Immature natural killer cell (primary cell): ENCODE measurements around the gene RFC3. TPM values are rescaled to one million over a fixed set of nuclear protein-coding genes. Genes with fewer than 3 reads are reported as not detected.
"Not testable (repeated sequence)": the region's sequence is repeated elsewhere in the genome, so short reads cannot be mapped to it uniquely, and the experiment has no call there.

Source experiments
- DNase-seq, 3 donors: peaks; one replicate each; pipeline ENCODE4 v3.0.0; 2022; ENCODE audit warnings: mixed read lengths in 1 of 3
- H3K27ac Mint-ChIP-seq, 6 donors: one replicate each; pipeline ENCODE4 v1.8.0; 2020; ENCODE audit warnings: mixed read lengths in 6 of 6, mild to moderate bottlenecking in 5 of 6, inconsistent platforms in 4 of 6, moderate library complexity in 3 of 6
- H3K27me3 Mint-ChIP-seq, 3 donors: one replicate each; pipeline ENCODE4 v1.8.0; 2020 to 2021; ENCODE audit warnings: low read depth in 3 of 3, mild to moderate bottlenecking in 3 of 3, mixed read lengths in 3 of 3, moderate library complexity in 3 of 3, inconsistent platforms in 1 of 3
- H3K36me3 Mint-ChIP-seq, 3 donors: one replicate each; pipeline ENCODE4 v1.8.0; 2020; ENCODE audit warnings: mixed read lengths in 3 of 3, inconsistent platforms in 2 of 3, mild to moderate bottlenecking in 2 of 3
- H3K4me1 Mint-ChIP-seq, 2 donors: one replicate each; pipeline ENCODE4 v1.8.0; 2020; ENCODE audit warnings: inconsistent platforms in 2 of 2, mild to moderate bottlenecking in 2 of 2, mixed read lengths in 2 of 2, moderate library complexity in 1 of 2
- H3K4me3 Mint-ChIP-seq, 5 donors: one replicate each; pipeline ENCODE4 v1.8.0; 2020; ENCODE audit warnings: mild to moderate bottlenecking in 5 of 5, mixed read lengths in 5 of 5, inconsistent platforms in 3 of 5, moderate library complexity in 3 of 5
- H3K9me3 Mint-ChIP-seq, 6 donors: one replicate each; pipeline ENCODE4 v1.8.0; 2020; ENCODE audit warnings: mild to moderate bottlenecking in 6 of 6, mixed read lengths in 6 of 6, inconsistent platforms in 4 of 6, moderate library complexity in 3 of 6
- polyA plus RNA-seq, 3 donors: library from polyadenylated mRNA; unstranded; fragments of 300-500 nt; fragmentation: Illumina TruSeq; gene quantifications; one replicate each; pipeline ENCODE4 v1.2.3, GENCODE V29; 2021

The RFC3 gene, protein sequence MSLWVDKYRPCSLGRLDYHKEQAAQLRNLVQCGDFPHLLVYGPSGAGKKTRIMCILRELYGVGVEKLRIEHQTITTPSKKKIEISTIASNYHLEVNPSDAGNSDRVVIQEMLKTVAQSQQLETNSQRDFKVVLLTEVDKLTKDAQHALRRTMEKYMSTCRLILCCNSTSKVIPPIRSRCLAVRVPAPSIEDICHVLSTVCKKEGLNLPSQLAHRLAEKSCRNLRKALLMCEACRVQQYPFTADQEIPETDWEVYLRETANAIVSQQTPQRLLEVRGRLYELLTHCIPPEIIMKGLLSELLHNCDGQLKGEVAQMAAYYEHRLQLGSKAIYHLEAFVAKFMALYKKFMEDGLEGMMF
- polyA plus RNA-seq, result 1 to 10 TPM; 3.0 to 7.7 (median 6.3) TPM

DNA sequence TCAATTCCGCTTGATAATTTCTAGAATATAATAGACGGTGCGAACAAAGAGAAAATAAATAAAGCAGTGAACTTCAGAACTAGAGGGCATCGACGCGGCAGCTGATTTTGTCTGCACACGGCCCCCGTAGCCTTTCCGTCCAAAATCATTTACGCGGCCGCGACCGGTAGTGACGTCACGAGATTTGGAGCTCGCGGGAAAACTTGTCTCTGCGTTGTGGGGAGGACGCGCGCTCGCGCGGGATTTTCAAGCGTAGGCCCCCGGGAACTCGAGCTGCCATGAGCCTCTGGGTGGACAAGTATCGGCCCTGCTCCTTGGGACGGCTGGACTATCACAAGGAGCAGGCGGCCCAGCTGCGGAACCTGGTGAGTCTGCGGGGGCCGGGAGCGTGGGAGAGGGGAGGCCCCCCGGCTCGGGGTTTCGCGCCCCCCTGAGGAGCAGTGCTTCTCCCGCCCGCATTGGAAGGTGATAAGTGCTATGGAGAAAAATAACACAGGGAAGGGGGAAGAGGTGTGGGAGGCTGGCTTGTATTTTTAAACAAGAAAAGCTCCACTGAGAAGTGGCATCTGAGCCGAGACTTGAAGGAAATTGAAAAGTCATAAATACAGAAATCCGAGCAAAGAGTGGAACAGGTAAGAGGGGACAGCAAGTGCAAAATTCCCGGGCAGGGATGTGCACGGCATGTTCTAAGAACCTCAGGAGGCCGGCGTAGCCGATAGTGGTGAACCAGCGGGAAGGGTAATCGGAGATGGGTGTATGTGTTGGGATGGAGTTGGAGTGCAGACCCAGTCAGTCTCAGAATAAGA, at the start of gene RFC3:
Gene RFC3, plus strand, starts transcription at position 249 of the 806 bp plus-strand sequence. Its CDS starts 30 bp downstream, at position 279.
- peak within 1 kb of the TSS; percentile 92 to 97 (median 92) for H3K4me3 Mint-ChIP-seq

DNA sequence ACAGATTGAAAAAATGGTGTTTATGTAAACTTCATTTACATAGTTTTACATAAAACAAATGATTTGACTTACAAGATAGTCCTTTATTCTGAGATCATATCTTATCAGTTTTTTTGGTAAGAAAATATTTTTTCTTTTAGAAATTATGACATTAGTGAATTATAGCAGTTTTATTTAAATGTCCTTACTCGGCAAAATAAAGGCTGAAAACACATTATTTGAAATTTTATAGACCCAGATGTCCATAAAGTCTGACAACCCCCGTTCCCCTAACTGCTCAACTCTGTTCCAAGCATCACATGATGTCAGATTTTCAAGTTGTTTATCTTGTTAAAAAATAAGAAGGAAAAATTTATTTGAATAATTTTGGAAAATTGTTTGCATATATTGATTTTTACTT, 46.7 kb upstream of the RFC3 start:
- Mint-ChIP-seq H3K4me3 (no peak overlapping the region), H3K9me3 (no peaks in the 10 kb centered on the region), H3K27me3 (peaks cover under 1 to 5% (median 3%) of the 10 kb centered on the region in 3 donors), H3K36me3 (no peaks in the 10 kb centered on the region), H3K27ac (no peak overlapping the region), H3K4me1 (no peaks in the 10 kb centered on the region)
- no peak for DNase-seq

More for the DNA sequence above, at the start of gene RFC3:
- H3K4me1 Mint-ChIP-seq, result peaks cover 16 to 26% of the 10 kb centered on the region in 2 donors
- peak; percentile 86 to 89 (median 86) for DNase-seq
- peak within 1 kb of the TSS; percentile 83 to 95 (median 90) for H3K27ac Mint-ChIP-seq
- peaks cover 0 to 8% (median 4%) of the 10 kb centered on the region in 3 donors for H3K36me3 Mint-ChIP-seq
- no peaks in the 10 kb centered on the region for H3K9me3 Mint-ChIP-seq
- peaks cover 10 to 13% (median 10%) of the 10 kb centered on the region in 3 donors for H3K27me3 Mint-ChIP-seq

DNA sequence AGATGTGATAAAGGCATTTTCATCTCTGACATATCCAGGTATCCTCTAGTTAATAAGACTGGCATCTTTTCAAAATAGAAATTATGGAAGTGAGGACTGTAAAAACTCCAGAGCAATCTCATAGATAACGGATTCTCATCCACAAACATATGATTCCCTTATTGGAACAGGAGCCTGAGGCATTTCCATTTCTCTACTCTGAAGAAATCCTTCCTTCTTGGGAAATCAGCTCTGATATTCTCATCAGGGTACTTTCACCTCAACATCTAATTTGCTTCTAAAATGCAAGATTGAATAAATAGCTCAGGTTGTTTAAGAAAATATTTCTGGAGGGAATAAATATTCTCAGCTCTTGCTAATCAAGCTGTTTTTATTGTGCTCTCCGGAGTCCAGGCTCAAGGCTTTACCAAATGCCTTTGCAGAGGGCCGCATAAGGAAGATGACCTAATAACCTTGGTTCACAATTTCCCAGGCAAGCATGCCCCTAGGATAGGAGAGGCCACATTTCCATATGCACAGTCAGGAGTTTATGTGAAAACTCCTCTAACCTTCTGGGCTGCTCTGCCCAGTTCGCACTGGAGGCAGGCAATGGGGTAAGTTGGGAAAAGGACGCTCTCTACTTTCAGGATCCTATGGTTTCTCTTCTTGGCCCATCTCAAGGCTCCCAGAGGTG, 44.0 kb upstream of the RFC3 start:
- Mint-ChIP-seq H3K9me3 (peaks cover 0 to 2% (median 0%) of the 10 kb centered on the region in 6 donors), H3K27ac (no peak overlapping the region), H3K4me1 (no peaks in the 10 kb centered on the region), H3K36me3 (no peaks in the 10 kb centered on the region), H3K27me3 (peaks cover 0 to 5% (median 5%) of the 10 kb centered on the region in 3 donors), H3K4me3 (no peak overlapping the region)
- DNase-seq, result no peak

DNA sequence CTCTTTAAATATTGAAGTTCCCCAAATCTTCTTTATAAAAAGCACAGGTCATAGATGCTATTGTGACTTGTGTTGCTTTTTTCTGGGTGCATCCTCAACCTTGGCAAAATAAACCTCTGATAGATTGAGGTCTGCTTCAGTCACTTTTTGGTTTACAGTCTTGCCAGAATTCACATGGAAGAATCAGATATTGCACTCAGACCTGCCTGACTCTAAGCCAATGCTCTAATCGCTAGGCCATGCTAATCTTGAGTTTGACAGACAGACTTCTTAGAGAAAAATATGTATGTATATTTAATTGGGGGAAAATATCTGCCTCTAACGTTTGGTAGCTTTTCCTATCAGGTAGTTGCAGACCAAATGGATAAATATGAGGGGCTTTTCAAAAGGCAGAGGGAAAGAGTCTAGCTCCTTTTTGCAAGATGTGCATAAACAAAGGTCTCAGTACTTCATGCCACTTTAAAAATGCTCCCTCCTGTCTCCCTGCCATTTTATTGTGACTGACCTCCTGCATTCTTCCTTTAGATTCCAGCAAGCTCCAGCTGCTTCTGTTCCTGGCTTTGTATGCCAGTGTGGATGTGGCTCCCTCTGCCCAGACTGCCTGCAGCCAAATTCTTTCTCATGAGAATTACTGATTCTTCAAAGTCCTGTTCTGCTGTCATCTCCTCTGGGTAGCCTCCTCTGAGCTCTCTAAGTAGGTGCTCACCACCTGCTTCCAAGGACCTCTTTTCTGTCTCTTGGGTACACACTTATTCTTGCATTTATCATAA, 42.4 kb upstream of the RFC3 start:
- Mint-ChIP-seq H3K36me3 (peaks cover 0 to 2% (median 0%) of the 10 kb centered on the region in 3 donors), H3K27me3 (peaks cover 0 to 8% (median 5%) of the 10 kb centered on the region in 3 donors), H3K4me1 (no peaks in the 10 kb centered on the region), H3K4me3 (no peak overlapping the region), H3K9me3 (peaks cover 0 to 5% (median 0%) of the 10 kb centered on the region in 6 donors), H3K27ac (no peak overlapping the region)
- DNase-seq, result no peak

DNA sequence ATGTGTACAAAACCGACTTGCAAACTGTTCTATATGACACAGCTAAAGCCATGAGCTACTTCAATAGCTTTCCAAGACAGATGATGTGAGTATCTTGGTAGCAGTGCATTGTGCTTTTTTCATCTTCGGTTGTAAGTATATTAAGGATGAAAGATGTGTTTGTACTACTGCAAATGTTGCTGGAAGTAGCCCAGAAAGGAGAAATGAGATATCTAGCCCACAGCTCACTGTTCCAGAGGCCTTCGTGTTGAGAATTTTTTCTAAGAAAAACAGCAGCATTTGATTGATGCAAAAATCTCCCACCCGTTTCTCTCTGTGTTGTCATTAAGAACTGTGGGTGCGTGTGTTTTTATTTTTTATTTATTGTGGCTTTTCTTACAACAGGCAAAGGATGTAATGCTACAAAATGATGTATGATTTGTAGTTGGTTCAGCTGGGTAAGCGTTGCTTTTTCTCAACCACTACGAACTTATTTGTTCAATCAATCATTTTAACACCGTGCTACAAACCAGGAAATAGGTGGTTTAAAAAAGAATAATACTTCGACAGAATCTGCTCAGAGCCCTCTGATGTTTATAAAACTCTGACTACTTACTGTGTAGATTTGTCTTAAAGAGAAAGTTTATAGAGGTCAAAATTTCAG, 41.6 kb upstream of the RFC3 start:
- Mint-ChIP-seq H3K36me3 (peaks cover 0 to 4% (median 0%) of the 10 kb centered on the region in 3 donors), H3K9me3 (peaks cover 0 to 6% (median 0%) of the 10 kb centered on the region in 6 donors), H3K27ac (no peak overlapping the region), H3K4me3 (no peak overlapping the region), H3K27me3 (peaks cover 0 to 9% (median 5%) of the 10 kb centered on the region in 3 donors), H3K4me1 (no peaks in the 10 kb centered on the region)
- no peak for DNase-seq

DNA sequence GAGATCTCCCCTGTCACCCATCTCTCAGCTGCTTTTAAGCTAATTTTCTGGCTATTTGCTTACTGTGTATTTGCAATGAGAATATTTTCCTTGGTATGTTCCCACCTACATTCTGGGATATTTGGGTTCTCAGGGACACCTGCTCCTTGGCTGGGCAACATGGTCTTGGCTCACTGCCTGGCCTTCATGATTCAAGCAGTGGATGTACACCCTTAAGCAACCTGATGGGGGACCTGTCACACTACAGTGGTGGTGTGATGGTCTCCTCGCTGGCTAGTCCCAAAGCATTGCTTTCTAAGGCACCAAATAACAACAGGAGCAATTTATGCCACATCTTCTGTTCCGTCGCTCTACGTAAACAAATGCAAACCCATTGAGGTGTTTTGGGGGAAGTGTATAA, 35.3 kb upstream of the RFC3 start:
- Mint-ChIP-seq H3K27ac (no peak overlapping the region), H3K9me3 (peaks cover 0 to 9% (median 0%) of the 10 kb centered on the region in 6 donors), H3K36me3 (peaks cover 0 to 4% (median 0%) of the 10 kb centered on the region in 3 donors), H3K27me3 (peaks cover 0 to 17% (median 2%) of the 10 kb centered on the region in 3 donors), H3K4me1 (peaks cover 14 to 18% of the 10 kb centered on the region in 2 donors), H3K4me3 (no peak overlapping the region)
- no peak for DNase-seq

DNA sequence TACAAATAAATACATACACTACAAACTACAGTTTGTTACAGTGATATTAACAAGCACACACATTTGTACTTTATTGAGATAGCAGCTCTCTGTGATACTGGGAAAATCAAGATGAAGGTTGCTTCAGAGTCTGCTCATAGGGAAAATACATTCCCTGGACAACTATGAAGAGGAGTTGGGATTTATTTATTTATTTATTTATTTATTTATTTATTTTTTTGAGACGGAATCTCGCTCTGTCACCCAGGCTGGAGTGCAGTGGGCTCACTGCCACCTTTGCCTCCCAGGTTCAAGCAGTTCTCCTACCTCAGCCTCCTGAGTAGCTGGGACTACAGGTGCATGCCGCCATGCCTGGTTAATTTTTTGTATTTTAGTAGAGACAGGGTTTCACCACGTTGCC, 34.7 kb upstream of the RFC3 start:
- H3K36me3 Mint-ChIP-seq, H3K9me3 Mint-ChIP-seq, H3K4me3 Mint-ChIP-seq, DNase-seq, H3K27ac Mint-ChIP-seq: not testable (repeated sequence)
- Mint-ChIP-seq H3K4me1 (peaks cover 16 to 19% of the 10 kb centered on the region in 2 donors), H3K27me3 (peaks cover 0 to 17% (median 2%) of the 10 kb centered on the region in 3 donors)

DNA sequence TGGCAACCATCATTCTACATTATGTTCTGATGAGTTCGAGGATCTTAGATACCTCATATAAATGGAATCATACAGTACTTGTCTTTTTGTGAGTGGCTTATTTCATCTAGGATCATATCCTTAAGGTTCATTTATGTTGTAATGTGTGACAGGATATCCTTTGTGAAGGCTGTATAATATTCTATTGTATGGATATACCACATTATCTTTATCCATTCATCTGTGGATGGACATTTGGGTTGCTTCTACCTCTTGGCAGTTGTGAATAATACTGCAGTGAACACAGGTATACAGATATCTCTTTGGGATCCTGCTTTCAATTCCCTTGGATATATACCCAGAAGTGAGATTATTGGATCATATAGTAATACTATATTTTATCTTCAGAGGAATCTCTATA, 33.2 kb upstream of the RFC3 start:
- no peak overlapping the region for H3K27ac Mint-ChIP-seq
- peaks cover 0 to 4% (median 0%) of the 10 kb centered on the region in 3 donors for H3K36me3 Mint-ChIP-seq
- peaks cover 0 to 6% (median 0%) of the 10 kb centered on the region in 6 donors for H3K9me3 Mint-ChIP-seq
- H3K4me3 Mint-ChIP-seq, result no peak overlapping the region
- H3K4me1 Mint-ChIP-seq, result peaks cover 16 to 19% of the 10 kb centered on the region in 2 donors
- no peak for DNase-seq
- H3K27me3 Mint-ChIP-seq, result peaks cover 0 to 15% (median 0%) of the 10 kb centered on the region in 3 donors

DNA sequence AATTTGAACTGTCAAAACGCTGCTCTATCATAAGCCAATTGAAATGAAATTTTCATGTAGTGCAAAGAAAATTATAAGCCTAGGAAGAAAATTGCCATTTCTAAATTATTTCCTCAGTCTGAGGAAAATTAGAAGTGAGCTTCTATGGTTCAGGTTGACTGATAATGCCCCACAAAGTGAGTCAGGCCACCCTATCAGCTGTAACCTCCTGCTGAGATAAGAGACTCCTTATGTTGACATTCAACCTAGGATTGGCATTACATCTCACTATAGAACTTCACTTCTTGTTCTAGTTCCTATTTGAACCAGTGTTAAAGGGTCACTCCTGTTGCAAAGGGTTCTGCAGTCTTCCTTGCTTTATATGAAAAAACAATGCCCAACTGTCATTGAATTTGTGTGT, 32.6 kb upstream of the RFC3 start:
- peaks cover 16 to 19% of the 10 kb centered on the region in 2 donors for H3K4me1 Mint-ChIP-seq
- peaks cover 0 to 5% (median 0%) of the 10 kb centered on the region in 6 donors for H3K9me3 Mint-ChIP-seq
- peak overlapping the region in 2 of 6 donors; percentile 27 to 38 for H3K27ac Mint-ChIP-seq
- H3K27me3 Mint-ChIP-seq, result peaks cover 0 to 15% (median 0%) of the 10 kb centered on the region in 3 donors
- DNase-seq, result no peak
- peaks cover 0 to 3% (median 0%) of the 10 kb centered on the region in 3 donors for H3K36me3 Mint-ChIP-seq
- peak overlapping the region in 1 of 5 donors; percentile 43 for H3K4me3 Mint-ChIP-seq

DNA sequence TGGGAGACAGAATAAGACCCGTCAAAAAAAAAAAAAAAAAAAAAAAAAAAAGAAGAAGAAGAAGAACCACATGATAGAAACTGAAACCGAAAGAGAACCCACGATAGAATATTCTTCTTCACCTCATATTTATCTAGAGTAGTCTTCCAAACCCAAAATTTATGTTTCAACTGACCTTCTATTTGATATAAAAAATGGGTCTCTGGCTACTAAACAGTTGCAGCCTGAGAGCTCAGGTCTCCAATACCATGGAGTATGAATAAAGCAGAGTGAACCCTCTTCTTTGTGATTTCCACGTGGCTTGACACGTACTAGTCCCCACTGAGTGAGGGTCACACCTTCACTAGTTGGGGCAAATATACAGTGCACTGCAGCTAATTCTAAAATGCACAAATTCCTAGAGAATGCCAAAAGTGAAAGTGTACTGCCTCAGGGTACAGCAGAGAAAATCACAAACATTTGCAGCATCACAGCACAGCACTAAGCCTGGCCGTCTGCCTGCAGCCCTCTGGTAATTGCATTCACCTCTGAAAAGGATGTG, 30.8 kb upstream of the RFC3 start:
- Mint-ChIP-seq H3K27me3 (peaks cover 0 to 10% (median 3%) of the 10 kb centered on the region in 3 donors), H3K4me3 (peak overlapping the region; percentile 79 to 85 (median 83)), H3K36me3 (no peaks in the 10 kb centered on the region), H3K4me1 (peaks cover 16 to 19% of the 10 kb centered on the region in 2 donors), H3K9me3 (peaks cover 0 to 4% (median 0%) of the 10 kb centered on the region in 6 donors), H3K27ac (peak overlapping the region; percentile 42 to 85 (median 78))
- DNase-seq, result peak; percentile 24 to 28 (median 26)

DNA sequence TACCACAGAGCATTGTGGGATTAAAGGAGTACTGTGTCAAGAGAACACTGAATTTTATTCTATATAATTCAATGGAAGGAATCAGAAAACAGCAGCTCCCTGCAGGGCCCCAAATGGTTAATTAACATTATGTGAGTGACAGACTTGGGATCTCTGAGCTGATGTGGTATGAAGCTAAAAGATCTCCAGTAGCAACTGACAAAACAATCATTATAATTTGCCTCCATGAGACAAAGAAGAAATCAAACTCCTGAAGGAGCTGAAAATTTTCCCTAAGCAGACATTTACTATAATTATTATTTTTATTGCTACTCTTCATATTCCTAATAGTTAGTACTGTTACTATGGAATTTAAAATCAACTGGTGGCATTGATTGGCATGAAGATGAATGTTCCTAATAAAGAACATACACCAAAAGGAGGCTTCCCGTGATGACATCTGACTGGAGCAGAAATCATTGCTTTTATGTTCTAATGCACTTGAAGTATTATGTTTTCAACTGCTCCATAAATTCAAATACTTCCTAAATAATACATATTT, 28.8 kb upstream of the RFC3 start:
- H3K27ac Mint-ChIP-seq, result no peak overlapping the region
- no peak overlapping the region for H3K4me3 Mint-ChIP-seq
- no peaks in the 10 kb centered on the region for H3K36me3 Mint-ChIP-seq
- peaks cover 0 to 4% (median 0%) of the 10 kb centered on the region in 6 donors for H3K9me3 Mint-ChIP-seq
- DNase-seq, result no peak
- peaks cover 16 to 19% of the 10 kb centered on the region in 2 donors for H3K4me1 Mint-ChIP-seq
- peaks cover 0 to 10% (median 3%) of the 10 kb centered on the region in 3 donors for H3K27me3 Mint-ChIP-seq

DNA sequence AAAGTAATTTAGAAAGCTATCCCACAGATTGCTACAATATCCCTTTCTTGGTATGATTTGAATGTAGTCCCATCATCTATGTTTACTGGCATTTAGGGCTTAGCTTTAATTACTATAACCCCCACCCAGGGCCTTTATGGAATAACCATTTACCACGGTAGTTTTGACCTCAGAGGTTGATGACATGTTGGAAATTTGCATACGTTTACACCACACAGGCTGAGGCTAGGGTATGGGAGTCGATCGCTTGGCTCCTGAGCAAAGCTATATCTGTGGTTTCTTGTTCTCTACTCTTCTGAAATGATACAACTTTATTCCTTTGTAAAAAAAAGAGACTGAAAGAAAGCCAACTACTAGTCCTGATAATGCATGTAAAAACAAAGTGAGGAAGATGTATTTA, 28.2 kb upstream of the RFC3 start:
- H3K4me3 Mint-ChIP-seq, result no peak overlapping the region
- H3K27ac Mint-ChIP-seq, result no peak overlapping the region
- peaks cover 0 to 10% (median 3%) of the 10 kb centered on the region in 3 donors for H3K27me3 Mint-ChIP-seq
- H3K9me3 Mint-ChIP-seq, result peaks cover 0 to 1% (median 0%) of the 10 kb centered on the region in 6 donors
- DNase-seq, result no peak
- H3K4me1 Mint-ChIP-seq, result peaks cover 16 to 19% of the 10 kb centered on the region in 2 donors
- H3K36me3 Mint-ChIP-seq, result no peaks in the 10 kb centered on the region
